HG02642 (cell line): Measurements from ENCODE around the gene EEF1AKMT4.

Source experiments
- ATAC-seq: cut with Tn5 transposase; IDR thresholded peaks from one replicate; pipeline ENCODE4 v1.9.1; 2021; ENCODE audit warnings: mild to moderate bottlenecking; ENCODE audit not compliant: unreplicated experiment, poor library complexity

Gene EEF1AKMT4

DNA sequence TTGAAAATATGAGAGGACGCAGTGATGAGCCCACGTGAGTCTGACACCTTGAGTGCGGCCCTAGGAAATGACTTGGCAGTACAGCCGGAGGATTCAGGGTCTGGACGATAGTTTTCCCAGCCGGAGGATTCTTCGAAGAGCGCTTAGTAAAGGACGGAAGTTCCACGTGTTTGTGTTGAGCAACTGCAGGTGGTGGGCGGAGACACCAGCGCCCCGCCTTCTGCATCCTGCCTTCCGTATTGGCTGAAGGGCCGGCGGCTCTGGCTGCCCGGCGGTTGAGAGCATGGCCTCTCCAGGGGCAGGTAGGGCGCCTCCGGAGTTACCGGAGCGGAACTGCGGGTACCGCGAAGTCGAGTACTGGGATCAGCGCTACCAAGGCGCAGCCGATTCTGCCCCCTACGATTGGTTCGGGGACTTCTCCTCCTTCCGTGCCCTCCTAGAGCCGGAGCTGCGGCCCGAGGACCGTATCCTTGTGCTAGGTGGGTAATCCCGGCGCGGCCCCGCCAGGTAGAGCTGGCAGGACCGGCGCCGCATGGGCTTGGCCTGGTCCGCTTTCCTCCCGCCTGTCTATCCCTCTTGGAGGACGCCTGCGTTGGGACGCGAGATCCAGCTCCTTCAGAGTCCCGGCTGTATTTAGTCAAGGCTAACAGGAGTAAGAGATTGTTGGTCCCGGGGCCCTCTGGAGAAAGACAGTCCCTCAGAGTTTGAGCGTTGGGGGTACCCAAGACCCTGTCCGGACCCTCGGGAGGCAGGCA is at the start of gene EEF1AKMT4:
EEF1AKMT4 (plus strand) TSS at position 261 of the 755 bp plus-strand sequence; CDS start at position 284, 23 bp downstream.
- peak; percentile 88 for ATAC-seq

DNA sequence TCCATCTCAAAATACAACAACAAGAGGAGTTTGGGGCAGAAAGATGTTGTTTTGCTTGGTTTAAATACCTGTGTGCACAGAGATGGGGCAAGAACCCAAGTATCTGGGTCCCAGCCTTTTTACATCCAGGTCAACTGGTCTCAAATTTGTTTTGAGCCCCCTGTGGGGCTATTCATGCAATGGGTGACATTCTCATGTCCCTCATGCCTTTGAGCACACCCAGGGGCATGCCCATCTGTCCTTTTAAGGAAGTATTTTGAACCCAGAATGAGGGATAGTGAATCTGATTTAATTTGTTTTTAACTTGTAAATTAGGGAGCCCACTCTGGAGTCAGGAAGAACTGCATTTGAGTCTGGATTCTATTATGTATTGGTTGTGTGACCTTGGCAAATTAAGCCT is 48.6 kb upstream of the EEF1AKMT4 start:
- ATAC-seq, result no peak

DNA sequence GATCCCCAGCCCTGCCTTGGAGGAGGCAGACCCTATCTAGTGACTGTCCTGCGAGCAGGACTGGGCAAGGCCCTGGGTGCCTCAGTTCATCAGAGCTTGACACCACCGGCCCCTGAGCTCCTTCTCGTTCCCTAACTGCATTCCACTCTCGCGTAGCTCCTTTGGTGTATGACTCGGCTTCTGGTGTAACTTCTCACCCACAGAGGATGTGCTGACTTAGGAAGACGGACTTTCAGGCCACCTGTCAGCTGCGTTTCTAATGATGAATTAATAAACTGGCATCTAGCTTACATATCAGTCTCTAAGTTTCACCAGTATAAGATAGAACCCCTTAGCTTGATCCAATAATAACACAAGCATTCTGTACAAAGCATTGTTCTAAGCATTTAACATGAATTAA is 45.9 kb upstream of the EEF1AKMT4 start:
- ATAC-seq, result no peak

DNA sequence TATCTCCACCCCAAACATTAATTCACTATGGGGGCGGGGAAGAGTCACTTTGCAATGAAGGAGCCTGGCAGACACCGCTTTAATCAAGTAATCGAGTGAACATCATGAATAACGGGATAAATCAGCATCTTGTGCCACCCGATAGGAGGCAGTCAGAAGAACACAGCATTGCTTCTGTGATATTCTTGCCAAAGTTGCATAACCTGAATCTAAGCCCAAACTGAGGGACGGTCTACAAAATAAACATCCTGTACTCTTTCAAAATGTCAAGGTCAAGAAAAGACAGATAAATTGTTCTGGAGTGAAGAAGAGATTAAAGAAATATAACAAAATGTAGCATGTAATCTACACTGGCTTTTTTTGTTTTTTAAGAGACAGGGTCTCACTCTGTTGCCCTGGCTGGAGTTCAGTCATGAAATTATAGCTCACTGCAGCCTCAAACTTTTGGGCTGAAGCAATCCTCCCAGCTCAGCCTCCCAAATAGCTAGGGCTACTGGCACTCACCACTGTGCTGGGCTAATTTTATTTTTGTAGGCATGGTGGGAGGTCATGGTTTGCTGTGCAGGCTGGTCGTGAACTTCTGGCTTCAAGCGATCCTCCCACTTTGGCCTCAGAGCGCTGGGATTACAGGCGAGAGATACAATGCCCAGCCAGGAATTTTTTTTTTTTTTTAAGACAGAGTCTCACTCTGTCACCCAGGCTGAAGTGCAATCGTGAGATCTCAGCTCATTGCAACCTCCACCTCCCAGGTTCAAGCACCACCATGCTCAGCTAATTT is 40.1 kb upstream of the EEF1AKMT4 start:
- no peak for ATAC-seq

DNA sequence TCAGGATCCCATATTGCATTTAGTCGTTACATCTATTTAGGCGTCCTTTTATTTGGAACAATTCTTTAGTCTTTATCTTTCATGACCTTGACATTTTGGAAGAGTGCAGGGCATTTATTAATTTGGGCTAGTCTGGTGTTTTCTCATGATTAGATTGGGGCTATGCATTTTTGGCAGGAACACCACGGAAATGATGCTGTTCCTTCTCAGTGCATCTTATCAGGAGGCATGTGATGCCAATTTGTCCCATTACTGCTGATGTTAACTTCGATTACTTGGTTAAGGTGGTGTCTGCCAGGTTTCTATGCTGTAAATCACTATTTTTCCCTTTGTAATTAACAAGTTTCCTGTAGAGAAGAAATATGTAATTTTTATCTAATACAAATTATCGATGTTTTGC is 38.2 kb upstream of the EEF1AKMT4 start:
- ATAC-seq, result no peak

DNA sequence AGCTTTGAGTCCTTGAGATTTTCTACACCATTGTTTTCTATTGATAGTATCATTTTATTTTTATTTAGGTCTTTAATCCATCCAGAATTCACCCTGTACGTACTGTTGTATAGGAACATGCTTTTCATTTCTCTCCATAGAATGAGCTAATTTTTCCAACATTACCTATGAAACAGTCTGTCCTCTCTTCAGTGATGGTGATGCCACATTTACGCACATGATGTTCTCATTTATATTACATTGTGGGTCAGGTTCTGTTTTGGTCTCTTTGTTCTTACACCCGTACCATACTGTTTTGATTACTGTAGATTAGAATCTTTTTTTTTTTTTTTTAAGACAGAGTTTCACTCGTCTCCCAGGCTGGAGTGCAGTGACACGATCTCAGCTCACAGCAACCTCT is 37.8 kb upstream of the EEF1AKMT4 start:
- no peak for ATAC-seq

DNA sequence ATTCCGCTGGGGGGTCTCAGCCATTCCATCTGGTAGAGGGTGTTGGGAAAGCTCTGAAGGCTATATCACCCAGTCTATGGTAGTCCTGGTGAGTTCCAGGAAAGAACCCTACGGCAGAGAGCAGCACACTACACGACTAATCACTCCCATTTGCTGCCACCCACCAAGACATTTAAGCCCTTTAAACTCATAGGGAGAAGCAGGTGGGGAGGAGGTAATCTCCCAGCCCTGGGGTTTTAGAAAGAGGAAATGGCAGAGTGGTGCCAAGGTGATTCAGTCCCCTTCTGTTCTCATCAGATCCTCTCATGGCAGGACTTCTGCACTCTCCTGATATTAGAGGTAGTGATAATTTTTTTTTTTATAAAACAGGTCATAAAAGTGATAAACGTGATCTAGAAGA is 30.7 kb upstream of the EEF1AKMT4 start:
- ATAC-seq, result no peak

DNA sequence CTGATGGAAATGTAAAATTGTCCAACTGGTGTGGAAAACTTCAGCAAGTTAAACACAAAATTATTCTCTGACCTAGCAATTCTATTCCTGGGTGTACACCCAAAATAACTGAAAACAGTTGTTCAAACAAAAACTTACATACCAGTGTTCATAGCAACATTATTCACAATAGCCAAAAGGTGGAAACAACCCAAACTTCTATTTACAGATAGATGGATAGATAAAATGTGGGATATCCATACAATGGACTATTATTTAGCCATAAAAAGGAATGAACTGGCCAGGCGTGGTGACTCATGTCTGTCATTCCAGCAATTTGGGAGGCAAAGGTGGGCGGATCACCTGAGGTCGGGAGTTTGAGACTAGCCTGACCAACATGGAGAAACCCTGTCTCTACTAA is 27.0 kb upstream of the EEF1AKMT4 start:
- ATAC-seq, result no peak

DNA sequence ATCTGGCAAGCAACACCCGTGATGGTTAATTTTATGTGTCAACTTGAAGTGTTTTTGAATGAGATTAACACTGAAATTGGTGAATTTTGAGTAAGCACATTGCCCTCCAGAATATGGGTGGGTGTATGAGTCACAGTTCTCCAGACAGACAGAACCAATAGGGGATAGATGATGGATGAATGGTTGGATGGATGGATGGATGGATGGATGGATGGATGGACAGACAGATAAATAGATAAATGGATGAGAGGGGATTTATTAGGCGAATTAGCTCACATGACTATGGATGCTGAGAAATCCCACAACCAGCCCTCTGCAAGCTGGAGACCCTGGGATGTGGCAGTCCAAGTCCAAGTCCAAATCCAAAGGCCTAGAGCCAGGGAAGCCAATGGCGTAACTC is 25.5 kb upstream of the EEF1AKMT4 start:
- no peak for ATAC-seq

DNA sequence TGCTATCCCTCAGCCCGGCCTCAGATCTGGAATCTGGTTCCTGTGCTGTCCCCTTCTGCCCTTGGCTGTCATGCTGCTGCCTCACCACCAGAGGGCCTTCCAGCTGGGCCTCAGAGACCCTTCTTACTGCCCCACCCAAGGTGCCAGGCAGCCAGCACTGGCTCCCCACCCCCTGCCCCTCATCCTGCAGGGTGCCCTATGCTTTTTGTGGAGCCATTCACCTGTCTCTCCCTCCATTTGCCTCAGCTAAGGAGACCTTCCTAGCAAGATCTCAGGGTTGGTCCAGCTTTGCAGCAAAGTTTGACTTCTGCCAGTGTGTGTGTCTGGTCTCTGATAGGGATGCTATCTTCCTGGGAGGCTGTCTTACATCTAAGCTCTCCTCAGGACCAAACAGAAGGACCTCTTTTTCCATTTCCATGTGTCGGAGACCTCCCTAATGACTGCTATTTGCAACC is 22.0 kb upstream of the EEF1AKMT4 start:
- no peak for ATAC-seq

DNA sequence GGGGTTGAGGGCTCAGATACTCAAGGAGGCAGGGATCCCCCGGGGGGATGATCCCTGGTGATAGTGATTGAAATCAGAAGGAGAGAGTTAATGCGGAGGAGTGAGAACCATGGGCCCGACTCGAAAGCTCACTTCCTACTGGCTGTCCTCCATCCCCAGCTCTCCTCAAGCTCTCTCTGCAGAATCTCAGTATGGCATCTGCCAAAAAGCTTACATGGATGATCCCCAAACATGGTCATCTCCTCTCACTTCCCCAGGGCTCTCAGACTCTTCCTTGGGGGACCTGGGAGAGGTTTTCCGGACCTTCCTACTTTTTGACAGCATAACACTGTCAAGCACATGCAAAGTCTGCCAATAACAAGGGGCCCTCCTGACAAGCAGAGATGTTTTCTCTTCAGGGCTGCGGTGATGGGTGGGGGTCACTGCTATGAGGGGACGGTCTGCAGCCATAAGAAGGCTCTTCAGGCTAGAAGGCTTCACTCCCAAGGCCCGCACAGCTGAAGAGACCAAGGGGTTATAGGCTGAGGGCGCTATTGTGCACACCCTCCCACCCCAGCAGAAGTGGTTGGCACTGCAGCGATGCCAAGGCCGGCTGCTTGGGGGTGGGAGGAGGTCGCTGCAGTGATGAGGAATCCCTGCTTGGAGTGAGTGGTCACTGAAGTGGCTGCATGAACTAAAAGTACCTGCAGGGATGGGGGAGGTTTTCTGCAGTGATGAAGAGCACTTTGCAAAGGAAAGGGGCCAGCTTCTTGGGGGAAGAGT is 20.9 kb upstream of the EEF1AKMT4 start:
- no peak for ATAC-seq

DNA sequence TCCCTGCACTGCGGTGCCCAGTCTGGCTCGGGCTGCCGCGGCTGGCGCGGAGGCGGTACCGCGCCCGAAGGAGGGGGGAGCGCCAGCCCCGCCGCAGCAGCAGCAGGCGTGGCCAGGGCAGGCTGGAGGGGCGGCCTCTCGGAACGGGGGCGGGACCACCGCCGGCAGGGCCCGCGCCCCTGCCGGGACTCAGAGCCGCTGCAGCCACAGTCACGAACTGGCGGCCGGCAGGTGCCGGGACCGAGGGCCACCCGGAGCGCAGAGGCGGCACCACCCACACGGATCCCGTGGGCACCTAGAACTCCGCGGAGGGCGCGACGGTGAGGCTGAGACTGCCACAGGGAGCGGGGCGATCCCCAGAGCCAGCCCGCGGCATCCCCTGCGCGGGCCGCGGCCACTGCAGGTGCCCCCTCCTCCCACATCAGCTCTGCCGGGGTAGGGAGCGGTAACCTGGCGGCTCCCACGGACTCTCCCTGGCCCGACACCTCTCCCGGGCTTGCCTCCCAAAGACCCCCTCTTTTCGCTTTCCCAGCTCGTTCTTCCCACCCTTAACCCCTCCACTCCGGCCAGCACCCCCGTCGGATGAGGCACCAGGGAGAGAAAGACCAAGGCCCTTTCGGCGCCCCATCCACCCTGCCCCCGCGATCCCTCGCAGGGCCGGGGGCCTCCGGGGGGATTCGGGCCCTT is 19.9 kb upstream of the EEF1AKMT4 start, which contains the start of gene VWA5B2:
VWA5B2 (plus strand) TSS at position 192 of the 687 bp plus-strand sequence. CDS start 944 bp downstream, outside the sequence.
- ATAC-seq, result peak; percentile 87

DNA sequence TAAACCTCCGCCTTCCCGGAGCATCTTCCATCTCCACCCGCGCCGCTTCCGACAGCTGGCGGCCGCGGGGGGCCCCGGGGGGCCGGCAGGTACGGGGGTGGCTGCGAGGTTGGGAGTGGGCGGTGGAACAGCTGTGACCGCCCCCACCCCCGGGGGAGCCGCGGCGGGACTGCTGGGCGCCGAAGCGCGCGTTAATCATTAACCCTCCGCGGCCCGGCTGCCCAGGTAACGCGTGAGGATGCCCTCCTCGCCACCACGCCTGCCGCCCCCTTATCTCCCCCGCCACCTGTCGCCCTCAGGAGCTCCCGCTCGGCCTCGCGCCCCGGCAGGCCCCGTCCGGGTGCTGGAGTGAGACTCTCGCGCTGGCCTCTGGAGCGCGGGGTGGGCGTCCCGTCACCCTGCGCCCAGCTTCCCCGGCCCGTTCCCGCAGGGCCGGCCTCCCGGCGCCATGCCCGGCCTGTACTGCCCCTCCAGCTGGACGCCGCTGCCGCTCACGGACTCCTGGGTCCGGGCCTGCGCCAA is 19.3 kb upstream of the EEF1AKMT4 start:
- ATAC-seq, result no peak

DNA sequence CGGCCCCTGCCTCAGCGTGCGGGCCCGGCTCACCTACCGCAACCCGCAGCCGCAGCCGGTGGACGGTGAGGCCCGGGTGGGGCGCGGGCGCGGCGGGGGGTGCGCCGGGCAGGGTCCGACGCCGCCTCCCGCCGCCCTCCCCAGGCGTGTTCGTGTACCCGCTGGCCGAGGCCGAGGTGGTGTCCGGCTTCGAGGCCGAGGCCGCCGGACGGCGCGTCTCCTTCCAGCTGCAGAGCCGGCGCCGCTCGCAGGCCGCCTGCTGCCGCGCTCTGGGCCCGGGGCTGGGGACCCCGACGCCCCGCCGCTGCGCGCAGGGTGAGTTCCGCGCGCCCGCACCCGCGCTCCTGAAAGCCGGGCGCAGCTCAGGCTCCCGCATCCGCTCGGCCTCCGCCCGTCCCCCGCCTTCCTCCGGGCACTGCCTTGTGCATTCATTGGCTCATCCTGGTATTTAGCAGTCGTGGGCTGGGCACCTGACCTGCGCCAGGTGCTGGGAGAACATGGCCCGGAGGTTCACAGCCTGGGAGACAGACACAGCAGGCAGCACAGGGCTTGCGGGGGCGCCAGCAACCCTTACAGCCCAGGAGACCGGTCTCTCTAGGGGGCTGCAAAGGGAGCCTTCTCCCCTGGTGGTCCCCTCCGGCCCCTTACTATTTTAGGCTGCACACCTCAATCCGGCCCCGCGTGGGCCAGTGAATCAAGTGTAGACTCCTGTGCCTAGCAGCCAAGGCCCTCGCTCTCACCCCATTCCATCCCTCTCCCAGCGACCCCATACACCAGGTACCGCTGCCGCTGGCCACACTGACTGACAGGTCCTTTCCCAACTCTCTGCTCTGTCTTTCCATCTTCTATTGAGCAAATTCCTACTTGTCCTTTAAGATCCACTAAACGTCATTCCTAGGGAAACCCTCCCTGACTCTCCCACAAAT is 18.6 kb upstream of the EEF1AKMT4 start:
- ATAC-seq, result no peak

DNA sequence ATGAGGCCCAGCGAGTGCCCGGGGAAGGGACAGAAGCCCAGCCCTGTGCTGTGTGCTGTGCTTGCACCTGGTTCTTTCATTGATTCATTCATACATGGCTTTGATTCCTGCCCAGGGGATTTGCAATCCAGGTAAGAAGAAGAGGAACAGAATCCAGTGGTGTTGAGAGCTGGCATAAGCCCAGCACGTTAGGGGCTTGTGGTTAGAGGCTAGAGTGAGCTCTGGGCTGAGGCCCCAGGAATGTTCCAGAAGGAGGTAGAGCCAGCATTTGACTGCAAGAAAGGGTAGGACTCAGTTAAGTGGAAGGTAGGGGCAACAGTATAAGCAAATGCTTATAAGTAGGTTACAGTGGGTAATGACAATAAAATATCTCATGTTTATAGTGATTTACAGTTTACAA is 17.8 kb upstream of the EEF1AKMT4 start:
- no peak for ATAC-seq

DNA sequence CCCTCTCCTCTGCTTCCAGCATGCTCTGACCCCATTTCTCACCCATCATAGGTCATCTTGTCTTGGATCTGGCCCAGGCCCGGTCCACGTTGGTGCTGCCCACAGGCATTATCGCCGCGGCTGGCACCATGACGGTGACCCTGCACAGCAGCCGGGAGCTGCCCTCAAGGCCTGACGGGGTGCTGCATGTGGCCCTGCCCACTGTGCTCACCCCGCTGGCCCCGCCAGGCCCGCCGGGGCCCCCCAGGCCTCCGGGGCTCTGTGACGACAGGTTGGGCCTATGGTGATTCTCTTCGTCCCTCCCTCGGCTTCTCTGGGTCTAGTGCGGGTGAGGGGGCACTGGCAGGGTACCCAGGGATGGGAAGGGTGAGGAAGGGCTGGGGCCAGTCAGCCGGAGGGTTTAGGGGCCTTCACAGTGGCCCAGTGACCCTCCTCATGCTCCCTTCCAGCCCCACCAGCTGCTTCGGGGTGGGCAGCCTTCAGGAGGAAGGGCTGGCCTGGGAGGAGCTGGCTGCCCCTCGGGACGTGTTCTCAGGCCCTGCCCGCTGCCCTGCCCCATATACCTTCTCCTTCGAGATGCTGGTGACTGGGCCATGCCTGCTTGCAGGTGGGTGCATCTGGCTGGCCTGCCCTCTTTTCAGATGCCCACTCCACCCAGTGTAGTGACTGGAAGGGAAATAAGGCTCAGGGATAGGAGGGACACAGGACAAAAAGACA is 16.2 kb upstream of the EEF1AKMT4 start:
- no peak for ATAC-seq

DNA sequence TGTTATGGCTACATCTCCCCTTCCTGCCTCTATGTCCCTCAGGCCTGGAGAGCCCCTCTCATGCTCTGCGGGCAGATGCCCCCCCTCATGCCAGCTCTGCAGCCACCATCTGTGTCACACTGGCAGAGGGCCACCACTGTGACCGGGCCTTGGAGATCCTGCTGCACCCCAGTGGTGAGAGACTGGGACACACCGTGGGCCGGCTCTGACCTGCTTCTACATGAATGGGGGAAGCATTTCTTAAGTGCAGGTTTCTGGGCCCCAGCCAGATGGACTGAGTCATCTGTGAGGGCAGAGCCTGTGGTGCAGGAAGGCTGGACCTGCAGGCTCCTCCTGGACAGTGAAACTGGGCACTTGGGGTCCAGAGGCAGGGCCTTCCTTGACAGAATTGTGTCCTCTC is 15.2 kb upstream of the EEF1AKMT4 start:
- no peak for ATAC-seq

DNA sequence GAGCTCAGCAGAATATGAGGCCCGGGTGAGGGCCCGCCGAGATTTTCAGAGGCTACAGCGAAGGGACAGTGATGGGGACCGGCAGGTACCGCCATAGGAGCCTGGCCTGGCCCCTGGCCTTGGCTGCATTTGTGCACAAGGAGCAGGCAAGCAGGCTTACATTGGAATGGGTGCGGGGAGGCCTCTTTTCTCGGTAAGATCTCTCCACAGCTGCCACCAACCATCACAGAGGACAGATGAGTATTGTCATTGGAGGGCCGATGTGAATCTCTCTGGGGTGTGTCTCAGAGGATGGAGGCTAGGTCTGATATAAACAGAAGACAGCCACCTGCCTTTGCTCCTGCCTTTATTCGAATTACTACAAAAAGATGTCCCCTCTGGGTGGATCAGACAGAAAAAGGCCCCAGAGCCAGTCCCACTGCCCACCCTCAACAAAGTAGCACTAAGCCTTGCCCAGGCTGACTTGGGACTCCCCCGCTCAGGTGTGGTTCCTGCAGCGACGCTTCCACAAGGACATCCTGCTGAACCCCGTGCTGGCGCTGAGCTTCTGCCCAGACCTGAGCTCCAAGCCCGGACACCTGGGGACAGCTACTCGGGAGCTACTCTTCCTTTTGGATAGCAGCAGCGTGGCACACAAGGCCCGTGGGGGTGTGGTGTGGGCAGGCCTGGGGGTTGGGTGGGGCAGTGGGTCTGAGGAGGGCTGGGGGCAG is 14.6 kb upstream of the EEF1AKMT4 start:
- no peak for ATAC-seq
